Sigmoid colon (tissue), 7 donors: ENCODE data around the gene SH2D7. TPM values are rescaled to one million over a fixed set of nuclear protein-coding genes. Genes with fewer than 3 reads are reported as not detected.

Source experiments
- DNase-seq: peaks from one replicate; pipeline ENCODE4 v3.0.0-alpha.2; 2019
- H3K27ac ChIP-seq, 4 donors: fragments of 200-600 bp; sonication (generic); one replicate each; pipeline ENCODE4 v1.5.1; 2016 to 2019; ENCODE audit warnings: mild to moderate bottlenecking in 1 of 4
- H3K27me3 ChIP-seq, 3 donors: fragments of 200-600 bp; sonication (generic); one replicate each; pipeline ENCODE4 v1.5.1; 2019; ENCODE audit warnings: mild to moderate bottlenecking in 1 of 3
- H3K36me3 ChIP-seq, 4 donors: fragments of 200-600 bp; sonication (generic); one replicate each; pipeline ENCODE4 v1.5.1; 2016 to 2019
- H3K4me1 ChIP-seq, 4 donors: fragments of 200-600 bp; sonication (generic); one replicate each; pipeline ENCODE4 v1.5.1; 2017 to 2019
- H3K4me3 ChIP-seq, 4 donors: fragments of 200-600 bp; sonication (generic); one replicate each; pipeline ENCODE4 v1.5.1; 2017 to 2019; ENCODE audit warnings: mild to moderate bottlenecking in 2 of 4, moderate library complexity in 1 of 4
- H3K9me3 ChIP-seq, 4 donors: fragments of 200-600 bp in 3 of 4; sonication (generic) in 3 of 4; one replicate each; pipeline versions ENCODE4 v1.5.1 to v1.6.1; 2013 to 2019
- CTCF ChIP-seq, 4 experiments: fragments of 450-650 bp in 3 of 4; fragments of 200-600 bp in 1 of 4; IDR thresholded peaks; one replicate each; pipeline ENCODE4 v1.5.1; 2016 to 2019; ENCODE audit warnings: antibody characterized with exemption in 4 of 4, mild to moderate bottlenecking in 3 of 4, moderate library complexity in 2 of 4
- EP300 ChIP-seq, 4 donors: sonication (generic); formaldehyde crosslinking; IDR thresholded peaks; one replicate each; pipeline ENCODE4 v1.6.1; 2017; ENCODE audit warnings: antibody characterized with exemption in 4 of 4
- POLR2A ChIP-seq, 2 donors: fragments of 450-650 bp; IDR thresholded peaks; one replicate each; pipeline ENCODE4 v1.6.1; 2016; ENCODE audit warnings: antibody characterized with exemption in 2 of 2, mild to moderate bottlenecking in 2 of 2, moderate library complexity in 2 of 2
- POLR2AphosphoS5 ChIP-seq, 4 donors: sonication (generic); formaldehyde crosslinking; IDR thresholded peaks; one replicate each; pipeline ENCODE4 v1.6.1; 2017; ENCODE audit warnings: antibody characterized with exemption in 4 of 4
- WGBS, 2 donors: extraction: QIAGEN DNeasy Blood & Tissue Kit; methylation state at CpG; one replicate each; pipeline ENCODE4 v1.1.7; 2013; 5-methylcytosine and 5-hydroxymethylcytosine counted together
- intact Hi-C: fragments of 100-400 bp; cut with DNase I; formaldehyde crosslinking; loops from one replicate; pipeline ENCODE4 v1.15.1; 2023
- polyA plus RNA-seq, 3 donors: library from polyadenylated mRNA; stranded (reverse); fragments of 200-250 nt; gene quantifications; one replicate each; pipeline ENCODE4 v1.2.3, GENCODE V29; 2013
- total RNA-seq, 4 donors: library from RNA; depleted of rRNA; stranded (reverse); fragments of >200 nt; gene quantifications; one replicate each; pipeline ENCODE4 v1.1.0, GENCODE V29; 2016
- donor health status: healthy with polysubstance abuse.
- donor health status: Bipolar disorder and iron deficiency.
- donor health status: healthy.

SH2D7 gene
- total RNA-seq: not detected
- polyA plus RNA-seq: 1 to 10 TPM in 2 of 3 donors, under 1 TPM in 1; 0.69 to 3.0 (median 2.5) TPM

- intact Hi-C loops: no loop called here
- peak; percentile 64 for DNase-seq
- H3K9me3 ChIP-seq: no peaks in the 10 kb centered on the region
- no peaks in the 10 kb centered on the region for H3K27me3 ChIP-seq
- H3K27ac ChIP-seq: peak within 1 kb of the TSS; percentile 12 to 67 (median 52)
- H3K4me3 ChIP-seq: no peak within 1 kb of the TSS
- 67 to 75% methylated on average over 11 of the region's 11 CpGs for WGBS, 2 donors
- peaks cover 0 to 30% (median 19%) of the 10 kb centered on the region in 4 donors for H3K4me1 ChIP-seq
- H3K36me3 ChIP-seq: no peaks in the 10 kb centered on the region
- TF ChIP-seq POLR2A (IDR thresholded peaks at IDR 0.05) (no peak), POLR2AphosphoS5 (IDR thresholded peaks at IDR 0.05) (no peak), CTCF (IDR thresholded peaks at IDR 0.05) (no peak), EP300 (IDR thresholded peaks at IDR 0.05) (no peak)
Observed at GRCh38 chr15:78092261-78093041, at the start of gene SH2D7. TSS of gene SH2D7 (plus strand) at chr15:78092561. CDS start at chr15:78092585, 24 bp downstream.

- DNase-seq: no peak
- peak overlapping the region in 3 of 4 donors; percentile 27 to 62 (median 60) for H3K27ac ChIP-seq
- peaks cover 0 to 58% (median 49%) of the 10 kb centered on the region in 4 donors for H3K4me1 ChIP-seq
- WGBS, 2 donors: 46 to 48% methylated on average over 5 of the region's 5 CpGs
- no peak overlapping the region for H3K4me3 ChIP-seq
- H3K36me3 ChIP-seq: peaks cover 0 to 21% (median 1%) of the 10 kb centered on the region in 4 donors
- intact Hi-C loops: loop anchor here (5.0 kb wide), 1 partner anchor 37 kb away; no protein-coding TSS in a partner anchor
- no peaks in the 10 kb centered on the region for H3K27me3 ChIP-seq
- TF ChIP-seq POLR2A (IDR thresholded peaks at IDR 0.05): no peak
- TF ChIP-seq EP300 (IDR thresholded peaks at IDR 0.05): no peak
- no peak for TF ChIP-seq POLR2AphosphoS5 (IDR thresholded peaks at IDR 0.05)
- TF ChIP-seq CTCF (IDR thresholded peaks at IDR 0.05): no peak
- H3K9me3 ChIP-seq: no peaks in the 10 kb centered on the region
Observed at GRCh38 chr15:78044407-78045155, 47.8 kb upstream of the SH2D7 start.

- intact Hi-C loops: loop anchor here (5.0 kb wide), 1 partner anchor 38 kb away; no protein-coding TSS in a partner anchor
- DNase-seq: no peak
- no peak overlapping the region for H3K4me3 ChIP-seq
- H3K27ac ChIP-seq: peak overlapping the region in 2 of 4 donors; percentile 7 to 60
- H3K27me3 ChIP-seq: no peaks in the 10 kb centered on the region
- H3K36me3 ChIP-seq: peaks cover 0 to 21% (median 1%) of the 10 kb centered on the region in 4 donors
- 19 to 52% methylated on average over 1 of the region's 1 CpG for WGBS, 2 donors
- H3K4me1 ChIP-seq: peaks cover 0 to 64% (median 55%) of the 10 kb centered on the region in 4 donors
- TF ChIP-seq POLR2AphosphoS5 (IDR thresholded peaks at IDR 0.05) (no peak), EP300 (IDR thresholded peaks at IDR 0.05) (no peak), CTCF (IDR thresholded peaks at IDR 0.05) (no peak), POLR2A (IDR thresholded peaks at IDR 0.05) (no peak)
- no peaks in the 10 kb centered on the region for H3K9me3 ChIP-seq
Observed at GRCh38 chr15:78045189-78045588, 47.2 kb upstream of the SH2D7 start.

GRCh38 chr15:78046796-78047341 lies 45.5 kb upstream of the SH2D7 start:
- 27 to 47% methylated on average over 5 of the region's 5 CpGs for WGBS, 2 donors
- no peak for DNase-seq
- H3K4me1 ChIP-seq: peaks cover 0 to 80% (median 67%) of the 10 kb centered on the region in 4 donors
- H3K4me3 ChIP-seq: no peak overlapping the region
- intact Hi-C loops: loop anchor here (5.0 kb wide), 1 partner anchor 40 kb away; no protein-coding TSS in a partner anchor
- peak overlapping the region in 3 of 4 donors; percentile 16 to 75 (median 71) for H3K27ac ChIP-seq
- H3K9me3 ChIP-seq: no peaks in the 10 kb centered on the region
- no peaks in the 10 kb centered on the region for H3K27me3 ChIP-seq
- peaks cover 0 to 18% (median 1%) of the 10 kb centered on the region in 4 donors for H3K36me3 ChIP-seq
- TF ChIP-seq CTCF (IDR thresholded peaks at IDR 0.05): no peak
- no peak for TF ChIP-seq EP300 (IDR thresholded peaks at IDR 0.05)
- no peak for TF ChIP-seq POLR2AphosphoS5 (IDR thresholded peaks at IDR 0.05)
- no peak for TF ChIP-seq POLR2A (IDR thresholded peaks at IDR 0.05)
